Measurements from ENCODE around the gene RSPH3.

DNA sequence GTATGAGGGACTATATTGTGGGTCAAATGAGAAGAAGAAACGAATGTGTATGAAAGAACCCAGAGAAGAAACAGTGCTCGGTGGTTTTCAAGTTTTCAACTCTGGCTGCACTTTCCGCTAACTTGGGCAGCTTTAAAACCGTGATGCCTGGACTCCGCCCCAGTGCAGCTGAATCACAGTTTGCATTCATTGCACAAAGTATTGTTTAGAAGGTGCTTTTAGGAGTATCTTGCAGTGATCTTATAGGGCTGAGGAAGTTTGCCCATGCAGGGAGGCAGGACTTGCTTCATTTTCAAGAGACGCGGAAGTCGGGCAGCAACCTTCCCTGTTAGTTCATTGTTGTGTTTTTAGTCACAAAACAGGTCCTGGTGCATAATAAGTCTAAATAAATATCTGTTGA, 52.7 kb downstream of the RSPH3 start:
- TF ChIP-seq, protein P1, sequence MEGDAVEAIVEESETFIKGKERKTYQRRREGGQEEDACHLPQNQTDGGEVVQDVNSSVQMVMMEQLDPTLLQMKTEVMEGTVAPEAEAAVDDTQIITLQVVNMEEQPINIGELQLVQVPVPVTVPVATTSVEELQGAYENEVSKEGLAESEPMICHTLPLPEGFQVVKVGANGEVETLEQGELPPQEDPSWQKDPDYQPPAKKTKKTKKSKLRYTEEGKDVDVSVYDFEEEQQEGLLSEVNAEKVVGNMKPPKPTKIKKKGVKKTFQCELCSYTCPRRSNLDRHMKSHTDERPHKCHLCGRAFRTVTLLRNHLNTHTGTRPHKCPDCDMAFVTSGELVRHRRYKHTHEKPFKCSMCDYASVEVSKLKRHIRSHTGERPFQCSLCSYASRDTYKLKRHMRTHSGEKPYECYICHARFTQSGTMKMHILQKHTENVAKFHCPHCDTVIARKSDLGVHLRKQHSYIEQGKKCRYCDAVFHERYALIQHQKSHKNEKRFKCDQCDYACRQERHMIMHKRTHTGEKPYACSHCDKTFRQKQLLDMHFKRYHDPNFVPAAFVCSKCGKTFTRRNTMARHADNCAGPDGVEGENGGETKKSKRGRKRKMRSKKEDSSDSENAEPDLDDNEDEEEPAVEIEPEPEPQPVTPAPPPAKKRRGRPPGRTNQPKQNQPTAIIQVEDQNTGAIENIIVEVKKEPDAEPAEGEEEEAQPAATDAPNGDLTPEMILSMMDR (IDR thresholded peaks at IDR 0.05): no peak
- no peak for TF ChIP-seq POLR2A (IDR thresholded peaks at IDR 0.05)
